Cardiac septum (tissue), 1 donor: ENCODE data around the gene KREMEN1. TPM values are rescaled to one million over a fixed set of nuclear protein-coding genes. Genes with fewer than 3 reads are reported as not detected.

Source experiments
- DNase-seq: peaks from one replicate; pipeline ENCODE4 v3.0.0-alpha.2; 2020; ENCODE audit warnings: low spot score
- intact Hi-C: fragments of 100-400 bp; cut with DNase I; formaldehyde crosslinking; loops from one replicate; pipeline ENCODE4 v1.14.0; 2022
- total RNA-seq: library from RNA; stranded (reverse); fragmentation: NEBNext Ultra II Directional; extraction: Animal tissue kit (Norgen Biotek cat#: 25700); gene quantifications from one replicate; pipeline ENCODE4 v1.2.1, GENCODE V29; 2021
- donor health status: DM: no; HTN: no; CAD: no.

KREMEN1 gene
- total RNA-seq, 1 donor from 2014 or later = 52.1 TPM

- no peak for DNase-seq
- intact Hi-C loops = no loop called here
Measured at GRCh38 chr22:29208502-29208862, 135.6 kb downstream of the KREMEN1 start.

GRCh38 chr22:29208879-29209623, 136.2 kb downstream of the KREMEN1 start:
- intact Hi-C loops = no loop called here

GRCh38 chr22:29209624-29209929, 136.7 kb downstream of the KREMEN1 start:
- DNase-seq = no peak
- intact Hi-C loops = no loop called here

More at GRCh38 chr22:29208879-29209623, 136.2 kb downstream of the KREMEN1 start:
- no peak for DNase-seq

- DNase-seq = no peak
- intact Hi-C loops = no loop called here
Measured at GRCh38 chr22:29211066-29211465, 138.2 kb downstream of the KREMEN1 start.

GRCh38 chr22:29211466-29211865, 138.6 kb downstream of the KREMEN1 start:
- intact Hi-C loops = no loop called here
- no peak for DNase-seq

GRCh38 chr22:29212743-29213142, 139.9 kb downstream of the KREMEN1 start:
- intact Hi-C loops = no loop called here
- no peak for DNase-seq

- intact Hi-C loops = no loop called here
- DNase-seq = no peak
Measured at GRCh38 chr22:29213493-29213892, 140.7 kb downstream of the KREMEN1 start.

- intact Hi-C loops = no loop called here
- no peak for DNase-seq
Measured at GRCh38 chr22:29214232-29214631, 141.4 kb downstream of the KREMEN1 start.

GRCh38 chr22:29215012-29215860, 142.4 kb downstream of the KREMEN1 start:
- DNase-seq = no peak
- intact Hi-C loops = no loop called here

- intact Hi-C loops = no loop called here
Measured at GRCh38 chr22:29216011-29216872, 143.4 kb downstream of the KREMEN1 start.

GRCh38 chr22:29216873-29217666, 144.2 kb downstream of the KREMEN1 start:
- DNase-seq = no peak

More at GRCh38 chr22:29216011-29216872, 143.4 kb downstream of the KREMEN1 start:
- no peak for DNase-seq

More at GRCh38 chr22:29216873-29217666, 144.2 kb downstream of the KREMEN1 start:
- intact Hi-C loops = no loop called here

Other genes starting within 250 kb of the KREMEN1 start
- gene ZNRF3, start 189.5 kb upstream of the KREMEN1 start, total RNA-seq = 4.8 TPM
- gene C22orf31, start 11.2 kb upstream of the KREMEN1 start, total RNA-seq = not detected
- gene EMID1, start 132.9 kb downstream of the KREMEN1 start, total RNA-seq = 1.3 TPM
- gene RHBDD3, start 194.9 kb downstream of the KREMEN1 start, total RNA-seq = 16.7 TPM
- 138 TPM for gene EWSR1, start 195.2 kb downstream of the KREMEN1 start, total RNA-seq
- 13.0 TPM for gene GAS2L1, start 233.6 kb downstream of the KREMEN1 start, total RNA-seq
- gene RASL10A, start 242.7 kb downstream of the KREMEN1 start, total RNA-seq = 1.3 TPM